GM12878 (cell line): ENCODE measurements around the gene STX12. TPM values are rescaled to one million over a fixed set of nuclear protein-coding genes. Genes with fewer than 3 reads are reported as not detected.

Experiments used
- BCL11A ChIP-seq: IDR thresholded peaks from 2 replicates; pipeline ENCODE4 v1.6.1; 2011; ENCODE audit warnings: low read depth, low read length
- CEBPB ChIP-seq, 2 experiments: fragments of 150-350 bp in 1 of 2; IDR thresholded peaks; 2 replicates each; pipeline ENCODE4 v1.6.1; 2012 to 2014; ENCODE audit warnings: low read depth in 2 of 2, low read length in 2 of 2, borderline replicate concordance in 1 of 2, inconsistent platforms in 1 of 2
- CHD4 ChIP-seq: fragments of 200-600 bp; sonication (generic); IDR thresholded peaks from 2 replicates; pipeline ENCODE4 v1.6.1; 2016; ENCODE audit warnings: mild to moderate bottlenecking
- CREB1 ChIP-seq: IDR thresholded peaks from 2 replicates; pipeline ENCODE4 v1.6.1; 2012; ENCODE audit warnings: low read depth, mild to moderate bottlenecking, inconsistent platforms
- DPF2 ChIP-seq: fragments of 450-650 bp; IDR thresholded peaks from 2 replicates; pipeline ENCODE4 v1.6.1; 2017; ENCODE audit warnings: mild to moderate bottlenecking
- ELK1 ChIP-seq: IDR thresholded peaks from 2 replicates; pipeline ENCODE4 v1.6.1; 2012; ENCODE audit warnings: low read depth, low read length, improper control_type of control experiment
- FOXK2 ChIP-seq: fragments of 450-650 bp; IDR thresholded peaks from 2 replicates; pipeline ENCODE4 v1.6.1; 2017; ENCODE audit warnings: mild to moderate bottlenecking, moderate library complexity
- GATAD2B ChIP-seq: fragments of 450-650 bp; conservative IDR thresholded peaks from 2 replicates; pipeline ENCODE4 v1.6.1; 2017; ENCODE audit warnings: low read depth, mild to moderate bottlenecking, moderate library complexity
- HDGF ChIP-seq: fragments of 450-650 bp; IDR thresholded peaks from 2 replicates; pipeline ENCODE4 v1.6.1; 2016; ENCODE audit warnings: antibody characterized with exemption
- IKZF1 ChIP-seq: fragments of 450-650 bp; conservative IDR thresholded peaks from 2 replicates; pipeline ENCODE4 v1.6.1; 2017; ENCODE audit warnings: antibody characterized with exemption, mild to moderate bottlenecking
- JUNB ChIP-seq: IDR thresholded peaks from 2 replicates; pipeline ENCODE4 v1.6.1; 2016; ENCODE audit warnings: antibody characterized with exemption, mild to moderate bottlenecking
- LARP7 ChIP-seq: fragments of 450-650 bp; IDR thresholded peaks from 2 replicates; pipeline ENCODE4 v1.6.1; 2017; ENCODE audit warnings: mild to moderate bottlenecking
- MEF2A ChIP-seq: IDR thresholded peaks from 2 replicates; pipeline ENCODE4 v1.6.1; 2011; ENCODE audit warnings: low read depth, mild to moderate bottlenecking, low read length, moderate library complexity; ENCODE audit not compliant: insufficient read depth
- NR2C2 ChIP-seq: IDR thresholded peaks from 2 replicates; pipeline ENCODE4 v1.6.1; 2011; ENCODE audit warnings: borderline replicate concordance, low read depth; ENCODE audit not compliant: control insufficient read depth, insufficient read length
- NR2F1 ChIP-seq: fragments of 450-650 bp; conservative IDR thresholded peaks from 2 replicates; pipeline ENCODE4 v1.6.1; 2017; ENCODE audit warnings: mild to moderate bottlenecking
- PML ChIP-seq: IDR thresholded peaks from 2 replicates; pipeline ENCODE4 v1.6.1; 2012; ENCODE audit warnings: low read length, inconsistent platforms
- POLR2AphosphoS2 ChIP-seq: IDR thresholded peaks from 2 replicates; pipeline ENCODE4 v1.6.1; 2011; ENCODE audit warnings: low read depth, mild to moderate bottlenecking, low read length, improper control_type of control experiment, moderate library complexity
- RELB ChIP-seq: fragments of 450-650 bp; IDR thresholded peaks from 2 replicates; pipeline ENCODE4 v1.6.1; 2017; ENCODE audit warnings: low read depth, mild to moderate bottlenecking, moderate library complexity
- SIN3A ChIP-seq: IDR thresholded peaks from 2 replicates; pipeline ENCODE4 v1.6.1; 2012; ENCODE audit warnings: low read depth, low read length, improper control_type of control experiment
- SMAD1 ChIP-seq: fragments of 450-650 bp; IDR thresholded peaks from 2 replicates; pipeline ENCODE4 v1.6.1; 2018; ENCODE audit warnings: mild to moderate bottlenecking, low read depth; ENCODE audit not compliant: partially characterized antibody
- TBL1XR1 ChIP-seq: IDR thresholded peaks from 2 replicates; pipeline ENCODE4 v1.6.1; 2012; ENCODE audit warnings: low read depth, low read length, improper control_type of control experiment
- TCF12 ChIP-seq: IDR thresholded peaks from 2 replicates; pipeline ENCODE4 v1.6.1; 2011; ENCODE audit warnings: low read depth, mild to moderate bottlenecking, low read length
- USF2 ChIP-seq: IDR thresholded peaks from 2 replicates; pipeline ENCODE4 v1.6.1; 2011; ENCODE audit warnings: low read depth, low read length, improper control_type of control experiment, borderline replicate concordance
- WRNIP1 ChIP-seq: IDR thresholded peaks from 2 replicates; pipeline ENCODE4 v1.6.1; 2011; ENCODE audit warnings: low read depth, low read length, improper control_type of control experiment, borderline replicate concordance
- ZBTB33 ChIP-seq: fragments of 450-650 bp; IDR thresholded peaks from 2 replicates; pipeline ENCODE4 v1.6.1; 2017; ENCODE audit warnings: mild to moderate bottlenecking
- polyA plus RNA-seq, 11 experiments: library from polyadenylated mRNA; depleted of rRNA in 4 of 11; unstranded in 6 of 11; stranded (reverse) in 5 of 11; fragments of >200 nt; fragmentation: Nextera tagmentation in 4 of 11; fragmentation: Illumina TruSeq in 1 of 11; extraction: Ambion mirVana in 4 of 11; extraction: Trizol in 1 of 11; gene quantifications; 1 replicate in 1 of 11; 2 replicates in 10 of 11; pipeline versions ENCODE4 v1.2.1 to v1.2.3, GENCODE V29; 2011 to 2016; ENCODE audit warnings: inconsistent platforms in 2 of 11, missing spikeins in 2 of 11, low read depth in 1 of 11
- total RNA-seq, 4 experiments: library from RNA; depleted of rRNA in 3 of 4; stranded (reverse); fragments of >200 nt in 3 of 4; fragmentation: Illumina TruSeq in 1 of 4; extraction: Trizol in 1 of 4; gene quantifications; 2 replicates each; pipeline versions ENCODE4 v1.2.1 to v1.2.3, GENCODE V29; 2013 to 2021
- TF ChIP-seq, protein P1 (sequence below): IDR thresholded peaks from 2 replicates; pipeline ENCODE4 v1.6.1; 2012; ENCODE audit warnings: low read depth, low read length, improper control_type of control experiment

Gene STX12
- total and polyA plus RNA-seq, 10 of the 15 experiments (the other 5 are each of a cell fraction or from before 2014, with no cell fraction given), result 20.2 to 35.0 (median 28.1) TPM

DNA sequence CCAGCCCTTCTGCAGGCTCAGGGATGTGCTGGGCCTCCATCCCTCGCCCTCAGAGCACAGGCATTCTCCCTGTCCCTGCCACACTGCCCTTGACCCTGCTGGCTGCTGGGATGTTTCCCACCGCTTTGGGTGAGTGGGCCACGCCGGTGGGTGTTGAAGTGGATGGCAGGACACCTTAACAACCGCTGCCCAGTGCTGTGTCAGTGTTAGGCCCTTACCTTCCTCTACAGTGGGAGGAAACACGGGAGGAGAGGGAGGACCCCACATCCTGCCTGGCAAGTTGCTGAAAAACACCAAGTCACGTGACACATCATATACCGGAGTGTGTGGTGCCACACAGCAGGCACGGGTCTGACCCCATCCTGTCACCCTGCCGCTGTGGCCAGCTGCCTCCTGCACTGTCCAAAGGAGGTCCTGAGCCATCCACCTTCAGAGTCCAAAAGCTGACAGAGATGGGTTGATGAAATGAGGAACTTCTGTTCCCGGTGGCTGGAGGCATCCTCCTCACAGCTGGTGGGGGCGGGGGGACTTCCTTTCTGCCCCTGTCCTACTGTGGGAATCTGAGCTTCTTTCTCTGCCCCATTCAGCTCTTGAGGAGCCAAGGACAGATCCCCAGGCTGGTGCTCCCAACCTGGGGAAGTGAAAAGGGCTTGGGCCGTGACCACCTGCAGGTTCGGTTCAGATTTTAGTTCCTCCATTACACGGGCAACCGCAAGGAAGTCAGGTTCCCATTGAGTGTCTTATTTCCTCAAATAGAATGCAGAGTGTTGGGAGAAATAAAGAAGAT lies 96.1 kb downstream of the STX12 start (continued):
- no peak for TF ChIP-seq ELK1
- TF ChIP-seq NR2F1, result peak; percentile 78
- TF ChIP-seq, protein P1, sequence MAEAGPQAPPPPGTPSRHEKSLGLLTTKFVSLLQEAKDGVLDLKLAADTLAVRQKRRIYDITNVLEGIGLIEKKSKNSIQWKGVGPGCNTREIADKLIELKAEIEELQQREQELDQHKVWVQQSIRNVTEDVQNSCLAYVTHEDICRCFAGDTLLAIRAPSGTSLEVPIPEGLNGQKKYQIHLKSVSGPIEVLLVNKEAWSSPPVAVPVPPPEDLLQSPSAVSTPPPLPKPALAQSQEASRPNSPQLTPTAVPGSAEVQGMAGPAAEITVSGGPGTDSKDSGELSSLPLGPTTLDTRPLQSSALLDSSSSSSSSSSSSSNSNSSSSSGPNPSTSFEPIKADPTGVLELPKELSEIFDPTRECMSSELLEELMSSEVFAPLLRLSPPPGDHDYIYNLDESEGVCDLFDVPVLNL, result no peak
- TF ChIP-seq SMAD1, result no peak
- no peak for TF ChIP-seq JUNB
- TF ChIP-seq HDGF, result 0 out of 2 replicates have a peak, but pooled peaks have one; percentile 19
- TF ChIP-seq IKZF1, result peak; percentile 95
- TF ChIP-seq BCL11A, result peak; percentile 12; the same call in 1 of the 2 replicates
- peak; percentile 81 for TF ChIP-seq DPF2
- TF ChIP-seq MEF2A, result no peak
- no peak for TF ChIP-seq FOXK2
- TF ChIP-seq TBL1XR1, result no peak
- TF ChIP-seq CHD4, result 0 out of 2 replicates have a peak, but pooled peaks have one; percentile 65
- TF ChIP-seq CEBPB (IDR thresholded peaks at IDR 0.05; ENCODE audit: borderline replicate concordance in 1 of 2, low read depth in 2 of 2, low read length in 2 of 2), result no peak
- TF ChIP-seq RELB, result peak; percentile 85
- TF ChIP-seq ZBTB33, result no peak
- no peak for TF ChIP-seq LARP7
- 0 out of 2 replicates have a peak, but pooled peaks have one; percentile 4 for TF ChIP-seq TCF12
- TF ChIP-seq PML, result no peak
- TF ChIP-seq SIN3A, result no peak
- TF ChIP-seq POLR2AphosphoS2, result no peak
- TF ChIP-seq NR2C2, result no peak
- TF ChIP-seq WRNIP1, result no peak
- no peak for TF ChIP-seq CREB1
- peak; percentile 68 for TF ChIP-seq GATAD2B
- peak; percentile 81 for TF ChIP-seq USF2
